DMS 273 (cell line): ENCODE data around the gene APMAP.
A peak's percentile ranks its signal among the peaks of the same experiment; 100 is the strongest.

Experiments used
- DNase-seq: peaks from one replicate; lab custom pipeline; 2025; ENCODE audit not compliant: unreplicated experiment; lab: John Stamatoyannopoulos, UW

Gene APMAP

GRCh38 chr20:24969186-24970029, 23.1 kb downstream of the APMAP start:
- DNase-seq, result no peak

DNA sequence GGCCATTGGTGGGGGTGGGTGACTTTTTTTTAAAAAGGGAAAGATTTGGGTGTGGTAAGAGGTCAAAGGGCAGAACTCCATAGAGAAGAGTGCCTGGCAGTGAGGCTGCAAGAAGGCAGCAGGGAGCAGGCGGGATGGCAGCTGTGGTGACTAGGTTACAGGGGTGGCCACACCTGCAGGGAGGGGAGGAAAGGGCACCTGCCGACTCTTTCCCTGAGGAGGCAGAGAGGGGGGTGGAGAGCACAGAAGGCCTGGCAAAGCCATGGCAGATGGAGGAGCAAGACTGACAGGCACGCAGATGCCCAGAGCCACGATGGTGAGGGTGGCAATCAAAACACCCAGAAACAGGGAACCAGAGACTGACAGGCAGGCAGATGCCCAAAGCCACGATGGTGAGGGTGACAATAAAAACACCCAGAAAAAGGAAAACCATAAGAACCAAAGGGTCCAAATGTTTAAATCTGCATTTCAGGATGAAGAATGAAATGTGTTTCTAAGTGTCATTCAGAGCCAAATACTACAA, 24.2 kb downstream of the APMAP start:
- DNase-seq, result peak; percentile 73

GRCh38 chr20:24966317-24967012, 26.1 kb downstream of the APMAP start:
- peak; percentile 20 for DNase-seq

DNA sequence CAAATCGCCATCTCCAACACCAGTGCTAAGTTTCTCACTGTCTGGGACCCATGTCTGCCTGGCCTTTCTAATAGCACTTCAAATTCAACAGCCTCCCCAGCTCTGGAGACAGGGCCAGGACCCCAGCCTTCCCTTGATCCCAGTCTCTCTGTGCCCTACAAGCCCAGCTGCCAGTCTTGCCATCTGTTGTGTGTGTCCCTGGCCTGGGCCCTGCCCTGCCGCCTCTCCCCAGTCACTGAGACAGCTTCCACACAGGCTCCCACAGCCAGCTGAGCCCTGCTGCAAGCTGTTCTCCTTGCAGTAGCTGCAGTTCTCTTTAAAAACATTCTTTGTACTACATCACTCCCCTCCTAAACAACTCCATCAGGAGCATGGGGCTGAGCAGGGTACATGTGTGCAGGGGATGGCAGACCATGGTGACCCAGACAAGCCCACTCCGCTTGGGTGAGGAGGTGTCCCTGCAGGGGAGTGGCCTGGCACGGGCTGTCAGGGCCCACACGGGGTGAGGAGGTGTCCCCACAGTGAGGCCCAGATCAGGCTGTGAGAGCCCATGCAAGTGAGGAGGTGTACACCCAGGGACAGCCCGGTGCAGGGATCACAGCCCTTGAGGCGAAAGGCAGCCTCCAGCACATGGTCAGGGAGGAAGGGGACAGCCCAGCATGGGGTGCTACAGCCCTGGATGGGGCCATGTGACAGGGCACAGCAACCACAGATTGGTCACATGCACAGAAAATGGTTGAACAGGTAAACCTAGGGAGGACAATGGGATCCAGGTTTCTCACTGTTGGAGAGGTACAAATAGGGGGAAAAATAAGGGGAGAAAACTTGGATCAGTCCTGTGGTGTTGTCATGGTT, 27.3 kb downstream of the APMAP start:
- peak; percentile 94 for DNase-seq

- DNase-seq, result peak; percentile 96
Observed at GRCh38 chr20:24964506-24964840, 28.1 kb downstream of the APMAP start.

DNA sequence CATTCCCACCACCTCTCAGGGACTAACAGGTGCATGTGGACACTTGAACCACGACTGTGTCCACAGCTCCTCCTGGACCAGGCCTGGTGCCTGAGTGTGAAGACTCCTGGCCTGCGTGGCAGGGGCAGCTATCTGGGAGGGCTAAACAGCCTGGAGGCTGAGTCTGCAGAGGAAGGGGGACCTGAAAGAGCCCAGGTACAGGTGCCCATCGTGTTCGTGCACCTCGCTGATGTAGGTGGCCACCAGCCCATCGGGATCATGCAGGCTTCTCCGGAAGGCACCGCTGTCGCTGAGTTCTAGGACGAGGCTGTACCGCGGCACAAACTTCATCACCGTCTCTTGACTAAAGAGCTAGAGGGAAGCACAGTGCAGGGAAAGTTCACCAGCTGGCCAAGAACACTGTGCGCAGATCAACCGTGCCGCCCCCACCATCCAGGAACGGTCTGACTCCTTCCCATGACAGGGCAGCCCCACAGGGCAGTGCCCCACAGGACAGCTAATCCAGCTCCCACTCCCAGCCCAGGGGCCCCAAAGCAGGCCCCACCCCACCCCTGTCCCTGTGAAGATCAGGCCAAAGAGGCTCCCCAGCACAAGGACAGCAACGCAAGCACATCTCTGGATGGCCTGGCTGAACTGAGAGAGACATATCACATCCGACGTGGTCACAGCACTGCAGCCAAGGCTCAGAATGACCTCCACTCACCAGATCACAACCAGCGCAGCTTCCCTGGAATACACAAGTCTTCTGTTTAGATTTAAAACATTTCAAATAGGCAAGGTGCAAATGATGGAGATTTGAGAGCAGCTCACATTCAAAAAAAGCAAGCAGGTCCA, 28.7 kb downstream of the APMAP start:
- peak; percentile 32 for DNase-seq

DNA sequence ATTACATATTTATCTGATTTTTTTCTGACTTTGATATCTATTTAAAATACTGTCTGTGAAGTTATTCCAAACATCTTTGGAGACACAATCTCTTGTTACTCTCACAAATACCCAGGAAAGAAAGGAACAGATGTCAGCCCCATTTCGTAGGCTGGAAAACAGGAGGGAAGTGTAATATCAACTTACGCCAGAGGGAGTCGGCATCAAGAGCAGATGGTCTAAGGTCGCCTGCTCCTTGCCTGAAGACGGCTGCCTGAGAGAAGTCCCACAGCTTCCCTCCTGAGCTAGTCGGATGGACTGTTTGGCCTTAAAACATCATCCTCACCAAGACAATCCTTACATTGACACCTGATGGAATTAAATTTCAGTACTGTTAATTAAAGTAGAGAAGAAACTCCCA, 30.0 kb downstream of the APMAP start:
- DNase-seq, result peak; percentile 92

- DNase-seq, result no peak
Observed at GRCh38 chr20:24962182-24962492, 30.4 kb downstream of the APMAP start.

- no peak for DNase-seq
Observed at GRCh38 chr20:24961384-24962181, 31.0 kb downstream of the APMAP start.

DNA sequence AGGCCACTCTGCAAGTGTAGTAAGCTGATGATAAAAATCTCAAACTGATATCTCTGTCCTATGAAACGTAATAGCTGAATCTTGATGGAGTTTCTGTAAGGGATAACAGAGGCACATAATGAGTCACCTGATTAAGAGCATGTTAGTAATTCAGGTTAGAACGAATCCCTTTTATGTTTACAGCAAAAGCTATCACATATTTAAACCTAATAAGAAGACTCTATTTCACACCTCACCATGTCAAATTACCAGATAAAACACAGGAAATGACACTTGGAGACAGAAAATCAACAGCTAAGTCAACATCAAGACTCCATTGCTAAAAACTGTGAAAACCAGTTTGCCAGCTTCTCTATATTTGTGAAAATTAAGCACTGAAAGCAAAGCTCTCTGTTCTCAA, 31.7 kb downstream of the APMAP start:
- DNase-seq, result no peak

- no peak for DNase-seq
Observed at GRCh38 chr20:24960302-24960801, 32.2 kb downstream of the APMAP start.

DNA sequence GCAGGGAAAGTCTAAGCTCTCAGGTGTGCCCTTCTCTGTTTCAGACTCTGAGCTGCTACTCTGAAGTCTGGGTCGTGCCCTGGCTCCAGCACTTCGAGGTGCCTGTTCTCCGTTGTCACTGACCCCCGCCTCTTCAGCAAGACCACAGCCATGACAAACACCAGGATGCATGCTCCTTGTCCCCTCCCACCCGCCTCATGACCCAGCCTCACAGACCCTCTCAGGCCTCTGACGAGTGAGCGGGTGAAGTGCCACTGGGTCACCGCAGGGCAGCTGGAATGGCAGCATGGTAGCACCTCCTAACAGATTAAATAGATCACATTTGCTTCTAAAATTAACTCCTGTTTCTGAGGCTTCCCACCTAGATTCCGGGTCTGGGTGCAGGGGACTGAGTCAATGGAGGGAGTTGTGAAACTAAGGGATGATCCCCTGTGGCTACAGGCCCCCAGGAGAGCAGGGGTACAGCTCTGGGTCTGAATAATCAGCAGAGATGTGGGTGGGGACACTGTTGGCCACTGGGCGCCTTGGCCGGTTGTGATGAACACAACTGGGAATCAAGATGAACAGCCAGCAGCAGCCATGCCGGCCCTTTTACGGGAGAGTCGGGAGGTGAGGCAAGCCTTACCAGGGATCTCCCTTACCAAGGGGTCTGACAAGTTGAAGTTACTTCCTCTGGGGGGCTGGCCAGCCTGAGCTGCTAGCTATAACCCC, 32.8 kb downstream of the APMAP start:
- DNase-seq, result no peak

DNA sequence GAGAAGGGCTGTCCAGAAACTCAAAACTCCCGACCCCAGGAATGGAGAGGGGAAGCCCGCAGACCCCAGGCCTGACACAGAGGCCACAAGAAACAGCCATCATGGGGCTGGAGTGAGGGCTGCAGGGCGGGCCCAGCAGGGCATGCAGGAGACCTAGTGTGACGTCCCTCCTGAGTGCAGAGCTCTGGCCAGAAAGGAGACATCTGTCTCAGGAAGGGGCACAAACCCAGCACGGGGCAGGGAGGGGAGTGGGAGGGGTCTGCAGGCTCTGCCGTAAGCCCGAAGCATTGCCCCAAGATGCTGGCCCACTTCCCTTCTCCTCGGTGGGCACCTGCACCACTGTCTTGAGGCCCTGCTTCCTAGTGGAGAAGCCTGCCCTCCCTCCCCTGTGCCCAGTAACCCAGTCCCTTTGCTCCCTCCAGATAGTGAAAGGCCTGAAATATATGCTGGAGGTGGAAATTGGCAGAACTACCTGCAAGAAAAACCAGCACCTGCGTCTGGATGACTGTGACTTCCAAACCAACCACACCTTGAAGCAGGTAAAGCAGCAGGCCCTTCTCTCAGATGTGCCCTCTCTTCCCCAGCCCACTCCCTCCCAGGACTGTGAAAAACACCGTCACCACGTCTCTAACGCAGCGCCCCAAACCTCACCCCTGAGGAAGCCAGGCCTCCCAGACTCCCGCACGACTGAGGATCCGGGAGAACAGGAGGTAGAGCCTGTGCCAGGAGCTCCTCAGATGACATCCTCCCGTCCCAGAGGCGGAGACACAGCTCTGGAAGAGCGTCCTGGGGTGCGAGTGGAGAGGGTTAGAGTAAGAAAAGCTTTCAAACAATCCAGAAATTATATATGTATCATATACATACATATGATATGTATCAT, 33.8 kb downstream of the APMAP start:
- DNase-seq, result no peak

DNA sequence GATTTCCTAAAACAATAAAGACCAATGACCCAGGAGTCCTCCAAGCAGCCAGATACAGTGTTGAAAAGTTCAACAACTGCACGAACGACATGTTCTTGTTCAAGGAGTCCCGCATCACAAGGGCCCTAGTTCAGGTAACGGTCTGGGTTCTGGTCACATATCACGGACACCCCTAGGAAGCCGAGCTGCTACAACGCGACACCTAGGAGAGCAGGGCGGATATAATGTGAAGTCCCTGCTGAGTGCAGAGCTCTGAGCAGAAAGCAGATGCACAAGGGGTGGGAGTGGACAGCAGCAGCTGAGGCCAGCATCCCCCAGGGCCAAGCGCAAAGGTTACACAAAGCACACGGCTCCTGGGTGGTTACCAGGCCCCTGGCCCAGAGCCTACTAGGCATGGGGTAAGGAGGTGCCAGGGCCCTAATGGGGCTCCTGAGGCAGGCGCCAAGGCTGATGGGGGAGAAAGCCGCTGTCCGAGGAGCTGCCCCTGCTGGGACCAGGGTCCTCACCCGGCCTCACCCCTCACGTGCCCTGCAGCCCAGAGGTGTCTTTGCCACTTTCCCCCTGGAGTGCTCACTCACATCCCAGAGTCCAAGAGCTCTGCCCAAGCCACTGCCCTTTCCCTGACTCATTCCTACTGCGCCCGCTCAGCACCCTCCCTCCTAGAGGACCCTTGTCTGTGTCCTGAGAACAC, 35.1 kb downstream of the APMAP start:
- no peak for DNase-seq

- no peak for DNase-seq
Observed at GRCh38 chr20:24956001-24956841, 36.3 kb downstream of the APMAP start.

DNA sequence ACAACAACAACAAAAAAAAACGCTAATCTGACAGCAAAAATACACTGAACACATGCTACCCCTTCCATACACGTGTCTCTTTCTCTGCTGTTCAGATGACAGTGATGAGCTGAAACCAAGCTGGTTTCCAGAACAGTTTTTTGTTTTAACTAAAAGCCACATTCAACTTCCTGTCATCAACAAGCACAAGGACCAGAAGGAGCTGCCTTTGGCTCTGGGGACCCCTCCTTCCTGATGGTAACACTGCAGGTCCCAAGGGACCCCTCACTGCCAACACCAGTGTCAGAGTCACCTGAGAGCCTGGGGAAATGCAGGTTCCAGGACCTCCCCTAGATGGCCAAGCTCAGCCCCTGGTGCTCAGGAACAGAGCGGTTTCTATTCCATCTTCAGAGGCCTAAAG, 37.5 kb downstream of the APMAP start:
- peak; percentile 22 for DNase-seq

DNA sequence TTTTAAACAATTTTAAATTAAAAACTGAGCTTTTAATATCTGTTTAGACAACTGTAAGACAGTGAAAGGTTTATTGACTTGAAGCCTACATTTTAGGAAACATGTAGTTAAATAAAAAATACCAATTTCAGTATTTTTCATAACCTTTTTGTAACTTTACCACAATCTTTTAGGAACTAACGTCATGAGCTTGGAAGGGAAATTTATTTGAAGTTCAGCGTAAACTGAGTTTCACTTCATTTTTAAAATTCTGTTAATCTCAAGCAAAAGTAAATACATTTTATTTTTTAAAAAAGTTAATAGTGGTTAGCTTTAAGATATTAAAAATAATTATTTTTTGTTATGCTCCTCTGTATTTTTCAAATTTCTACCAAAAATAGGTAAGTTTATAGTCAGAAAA, 38.0 kb downstream of the APMAP start:
- DNase-seq, result no peak
